HG02938 (cell line): ENCODE measurements around the gene RB1.

Experiments used
- ATAC-seq: cut with Tn5 transposase; IDR thresholded peaks from one replicate; pipeline ENCODE4 v1.9.1; 2021; ENCODE audit warnings: mild to moderate bottlenecking, moderate library complexity; ENCODE audit not compliant: unreplicated experiment

RB1 gene

GRCh38 chr13:48492470-48493065 is 189.0 kb downstream of the RB1 start:
- ATAC-seq, result peak; percentile 76

GRCh38 chr13:48493066-48493765 is 189.7 kb downstream of the RB1 start:
- ATAC-seq, result no peak

- no peak for ATAC-seq
Observed at GRCh38 chr13:48493851-48494250, 190.3 kb downstream of the RB1 start.

GRCh38 chr13:48494874-48495273 is 191.3 kb downstream of the RB1 start:
- ATAC-seq, result no peak

GRCh38 chr13:48496271-48497161 is 193.0 kb downstream of the RB1 start:
- no peak for ATAC-seq

GRCh38 chr13:48497669-48498068 is 194.1 kb downstream of the RB1 start:
- ATAC-seq, result no peak

GRCh38 chr13:48500652-48501197 is 197.2 kb downstream of the RB1 start:
- ATAC-seq, result no peak

GRCh38 chr13:48501705-48502104 is 198.2 kb downstream of the RB1 start:
- no peak for ATAC-seq

GRCh38 chr13:48502601-48503319 is 199.2 kb downstream of the RB1 start:
- ATAC-seq, result no peak

- ATAC-seq, result no peak
Observed at GRCh38 chr13:48504606-48505005, 201.1 kb downstream of the RB1 start.

GRCh38 chr13:48505012-48505411 is 201.5 kb downstream of the RB1 start:
- no peak for ATAC-seq

- ATAC-seq, result peak; percentile 83
Observed at GRCh38 chr13:48505597-48506091, 202.1 kb downstream of the RB1 start.

GRCh38 chr13:48506092-48506701 is 202.6 kb downstream of the RB1 start:
- ATAC-seq, result peak; percentile 30

GRCh38 chr13:48507021-48507420 is 203.5 kb downstream of the RB1 start:
- no peak for ATAC-seq

GRCh38 chr13:48508011-48508410 is 204.5 kb downstream of the RB1 start:
- ATAC-seq, result no peak

GRCh38 chr13:48510698-48511097 is 207.1 kb downstream of the RB1 start:
- no peak for ATAC-seq

GRCh38 chr13:48511621-48512230 is 208.2 kb downstream of the RB1 start:
- no peak for ATAC-seq

GRCh38 chr13:48514793-48515192 is 211.2 kb downstream of the RB1 start:
- no peak for ATAC-seq

- ATAC-seq, result no peak
Observed at GRCh38 chr13:48515732-48516131, 212.2 kb downstream of the RB1 start.

- ATAC-seq, result no peak
Observed at GRCh38 chr13:48518083-48518482, 214.5 kb downstream of the RB1 start.
